ENCODE results near the gene BUD31. TPM values are rescaled to one million over a fixed set of nuclear protein-coding genes. Genes with fewer than 3 reads are reported as not detected.

BUD31 gene
- total and polyA plus RNA-seq, 2 of the 8 experiments (the other 6 are each of a cell fraction or from before 2014, with no cell fraction given): 46.7 to 114 TPM

DNA sequence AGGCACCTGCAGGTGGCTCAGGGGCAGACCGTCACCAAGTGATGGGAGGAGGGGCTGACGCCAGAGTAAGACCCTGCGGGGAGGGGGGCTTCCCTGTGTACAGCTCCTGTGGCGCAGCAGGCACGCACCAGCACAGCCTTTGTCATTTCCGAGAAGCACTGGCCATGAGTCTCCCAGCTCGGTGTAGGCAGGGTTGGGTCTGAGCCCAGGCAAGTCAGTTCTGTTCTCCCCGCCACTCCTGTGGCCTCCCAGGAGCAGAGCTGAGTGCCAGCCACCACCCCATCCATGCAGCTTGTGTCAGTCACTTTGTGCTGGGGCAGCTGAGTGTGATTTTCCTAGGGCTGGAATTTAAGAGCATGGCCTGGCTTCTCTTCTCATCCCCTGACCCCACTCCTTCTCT lies 43.2 kb downstream of the BUD31 start:
- Histone ChIP-seq H3K9ac (replicated peaks in 1 of 4; ENCODE audit: extremely low read depth in 1 of 4, low read depth in 3 of 4, low read length in 3 of 4) (no peak overlapping the region), H3K56ac (replicated peaks; ENCODE audit: insufficient read length, low read depth, low read length) (no peak overlapping the region), H2BK20ac (ENCODE audit: low read length) (no peak overlapping the region), H4K20me1 (replicated peaks in 1 of 2; ENCODE audit: control insufficient read depth in 1 of 2, insufficient read depth in 2 of 2, low read length in 2 of 2) (peaks cover 7 to 30% of the 10 kb centered on the region in 2 experiments), H3K27ac (ENCODE audit: low read depth, low read length) (no peak overlapping the region), H3K18ac (ENCODE audit: extremely low read depth, low read length) (no peak overlapping the region), H3K36me3 (ENCODE audit: control insufficient read depth in 2 of 4, insufficient read depth in 4 of 4, low read length in 3 of 4) (peaks cover 38 to 83% (median 69%) of the 10 kb centered on the region in 4 experiments), H2BK120ac (replicated peaks; ENCODE audit: low read depth, low read length) (no peak overlapping the region), H2BK5ac (ENCODE audit: low read depth, low read length) (no peak overlapping the region), H3K27me3 (replicated peaks in 1 of 4; ENCODE audit: control insufficient read depth in 3 of 4, extremely low read depth in 1 of 4, insufficient read depth in 3 of 4, low read length in 3 of 4) (no peaks in the 10 kb centered on the region), H3K14ac (ENCODE audit: insufficient read length) (no peak overlapping the region), H3K23ac (ENCODE audit: insufficient read length) (no peak overlapping the region), H3K9me3 (ENCODE audit: insufficient read depth in 2 of 2, low read depth in 1 of 2, low read length in 1 of 2) (no peaks in the 10 kb centered on the region), H3K4me2 (ENCODE audit: insufficient read depth in 1 of 2, low read depth in 2 of 2, low read length in 2 of 2) (no peak overlapping the region), H4K91ac (replicated peaks; ENCODE audit: insufficient read length, low read length) (no peak overlapping the region), H3K4me3 (ENCODE audit: extremely low read depth in 1 of 4, insufficient read depth in 2 of 4, low read depth in 3 of 4, low read length in 4 of 4) (no peak overlapping the region), H4K8ac (ENCODE audit: extremely low read depth, insufficient read depth, low read length) (no peak overlapping the region), H3K23me2 (ENCODE audit: low read depth, low read length) (no peaks in the 10 kb centered on the region), H4K5ac (ENCODE audit: insufficient read length, low read depth, low read length) (no peak overlapping the region), H3K4me1 (replicated peaks in 1 of 4; ENCODE audit: control insufficient read depth in 3 of 4, insufficient read depth in 4 of 4, low read length in 3 of 4) (no peaks in the 10 kb centered on the region), H3K4ac (replicated peaks; ENCODE audit: insufficient read length, low read depth, low read length) (no peak overlapping the region), H3K79me2 (ENCODE audit: control insufficient read depth in 1 of 2, insufficient read depth in 2 of 2, low read length in 2 of 2) (no peaks in the 10 kb centered on the region), H2BK15ac (ENCODE audit: low read length) (no peak overlapping the region), H2AFZ (ENCODE audit: low read length) (no peak overlapping the region), H2AK5ac (ENCODE audit: low read depth, low read length) (no peak overlapping the region), H2BK12ac (ENCODE audit: low read depth, low read length) (no peak overlapping the region), H3K79me1 (ENCODE audit: low read depth, low read length) (no peaks in the 10 kb centered on the region)
- TF ChIP-seq NANOG (IDR thresholded peaks at IDR 0.05; ENCODE audit: insufficient read depth, low read depth, low read length, poor library complexity, severe bottlenecking) (no peak), POLR2A (IDR thresholded peaks at IDR 0.05; ENCODE audit: control extremely low read depth in 1 of 2, low read depth in 2 of 2, low read length in 2 of 2) (peak in 1 of 2 experiments; percentile 30; a peak in 1 of 3 replicates)
- POLR2A ChIA-PET (ENCODE audit: partially characterized antibody): interaction anchor here (1.2 to 7.3 kb wide), 4 partner anchors 10 to 24 kb away, joined by 3 to 100 read pairs (median 5); partner anchors contain the start of genes ATP5MF, CPSF4 and PTCD1
- no peak for FAIRE-seq
- DNase-seq (ENCODE audit: low read depth in 1 of 2, low spot score in 2 of 2): no peak
- 92% methylated on average over 8 of the region's 8 CpGs; no CpG with 5 or more reads in 1 of the 2 experiments for WGBS, 2 experiments (ENCODE audit: extremely low coverage in 1 of 2, insufficient coverage in 1 of 2, insufficient read length in 1 of 2, insufficient replicate concordance in 2 of 2, low coverage in 1 of 2, low lambda C conversion rate in 2 of 2, missing lambda C conversion rate in 1 of 2)
- CTCF ChIA-PET (ENCODE audit: partially characterized antibody): interaction anchor here (0.9 kb wide), 1 partner anchor 9 kb away, joined by 3 read pairs; no protein-coding TSS in a partner anchor
